PC-9 (cell line): ENCODE data around the gene CES3.

Experiments
- CTCF ChIP-seq: fragments of 200-600 bp; sonication (generic); conservative IDR thresholded peaks from 2 replicates; pipeline ENCODE4 v1.6.1; 2017; ENCODE audit warnings: mixed run types, antibody characterized with exemption, mild to moderate bottlenecking, moderate library complexity
- EZH2 ChIP-seq: fragments of 200-600 bp; sonication (generic); IDR thresholded peaks from 2 replicates; pipeline ENCODE4 v1.8.0; 2017; ENCODE audit warnings: antibody characterized with exemption, low read depth

- TF ChIP-seq CTCF (no peak), EZH2 (no peak)
These were observed 10.0 kb downstream of the CES3 start for GRCh38 chr16:66970775-66971720.
